Measurements from ENCODE around the gene ATP10B.

DNA sequence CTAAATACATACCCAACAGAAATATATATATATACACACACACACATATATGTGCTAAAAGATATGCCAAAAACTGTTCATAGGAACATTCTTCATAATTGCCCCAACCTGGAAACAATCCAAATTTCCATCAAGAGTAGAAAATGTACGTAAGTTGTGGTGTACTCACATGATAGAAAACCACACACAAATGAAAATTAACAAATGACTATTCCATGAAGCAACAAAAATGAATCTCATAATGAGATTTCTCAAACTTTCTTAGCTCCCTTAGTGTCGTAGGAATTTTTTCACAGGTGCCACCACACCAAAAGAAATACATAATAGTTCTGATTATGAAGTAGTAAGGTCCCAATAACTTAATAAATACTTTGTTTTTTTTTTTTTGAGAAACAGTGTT is 7.8 kb downstream of the ATP10B start:
- TF ChIP-seq, protein P1, sequence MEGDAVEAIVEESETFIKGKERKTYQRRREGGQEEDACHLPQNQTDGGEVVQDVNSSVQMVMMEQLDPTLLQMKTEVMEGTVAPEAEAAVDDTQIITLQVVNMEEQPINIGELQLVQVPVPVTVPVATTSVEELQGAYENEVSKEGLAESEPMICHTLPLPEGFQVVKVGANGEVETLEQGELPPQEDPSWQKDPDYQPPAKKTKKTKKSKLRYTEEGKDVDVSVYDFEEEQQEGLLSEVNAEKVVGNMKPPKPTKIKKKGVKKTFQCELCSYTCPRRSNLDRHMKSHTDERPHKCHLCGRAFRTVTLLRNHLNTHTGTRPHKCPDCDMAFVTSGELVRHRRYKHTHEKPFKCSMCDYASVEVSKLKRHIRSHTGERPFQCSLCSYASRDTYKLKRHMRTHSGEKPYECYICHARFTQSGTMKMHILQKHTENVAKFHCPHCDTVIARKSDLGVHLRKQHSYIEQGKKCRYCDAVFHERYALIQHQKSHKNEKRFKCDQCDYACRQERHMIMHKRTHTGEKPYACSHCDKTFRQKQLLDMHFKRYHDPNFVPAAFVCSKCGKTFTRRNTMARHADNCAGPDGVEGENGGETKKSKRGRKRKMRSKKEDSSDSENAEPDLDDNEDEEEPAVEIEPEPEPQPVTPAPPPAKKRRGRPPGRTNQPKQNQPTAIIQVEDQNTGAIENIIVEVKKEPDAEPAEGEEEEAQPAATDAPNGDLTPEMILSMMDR (IDR thresholded peaks at IDR 0.05), result no peak
- TF ChIP-seq, protein P2, sequence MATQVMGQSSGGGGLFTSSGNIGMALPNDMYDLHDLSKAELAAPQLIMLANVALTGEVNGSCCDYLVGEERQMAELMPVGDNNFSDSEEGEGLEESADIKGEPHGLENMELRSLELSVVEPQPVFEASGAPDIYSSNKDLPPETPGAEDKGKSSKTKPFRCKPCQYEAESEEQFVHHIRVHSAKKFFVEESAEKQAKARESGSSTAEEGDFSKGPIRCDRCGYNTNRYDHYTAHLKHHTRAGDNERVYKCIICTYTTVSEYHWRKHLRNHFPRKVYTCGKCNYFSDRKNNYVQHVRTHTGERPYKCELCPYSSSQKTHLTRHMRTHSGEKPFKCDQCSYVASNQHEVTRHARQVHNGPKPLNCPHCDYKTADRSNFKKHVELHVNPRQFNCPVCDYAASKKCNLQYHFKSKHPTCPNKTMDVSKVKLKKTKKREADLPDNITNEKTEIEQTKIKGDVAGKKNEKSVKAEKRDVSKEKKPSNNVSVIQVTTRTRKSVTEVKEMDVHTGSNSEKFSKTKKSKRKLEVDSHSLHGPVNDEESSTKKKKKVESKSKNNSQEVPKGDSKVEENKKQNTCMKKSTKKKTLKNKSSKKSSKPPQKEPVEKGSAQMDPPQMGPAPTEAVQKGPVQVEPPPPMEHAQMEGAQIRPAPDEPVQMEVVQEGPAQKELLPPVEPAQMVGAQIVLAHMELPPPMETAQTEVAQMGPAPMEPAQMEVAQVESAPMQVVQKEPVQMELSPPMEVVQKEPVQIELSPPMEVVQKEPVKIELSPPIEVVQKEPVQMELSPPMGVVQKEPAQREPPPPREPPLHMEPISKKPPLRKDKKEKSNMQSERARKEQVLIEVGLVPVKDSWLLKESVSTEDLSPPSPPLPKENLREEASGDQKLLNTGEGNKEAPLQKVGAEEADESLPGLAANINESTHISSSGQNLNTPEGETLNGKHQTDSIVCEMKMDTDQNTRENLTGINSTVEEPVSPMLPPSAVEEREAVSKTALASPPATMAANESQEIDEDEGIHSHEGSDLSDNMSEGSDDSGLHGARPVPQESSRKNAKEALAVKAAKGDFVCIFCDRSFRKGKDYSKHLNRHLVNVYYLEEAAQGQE (IDR thresholded peaks at IDR 0.05; ENCODE audit: insufficient read depth in 1 of 2, low read depth in 2 of 2, low read length in 1 of 2), result no peak
- no peak for TF ChIP-seq POLR2AphosphoS5 (IDR thresholded peaks at IDR 0.05; ENCODE audit: low read depth, low read length)
- TF ChIP-seq SIN3A (IDR thresholded peaks at IDR 0.05; ENCODE audit: borderline replicate concordance, insufficient read depth, low read depth, low read length), result no peak
- TF ChIP-seq TCF7L2 (IDR thresholded peaks at IDR 0.05; ENCODE audit: low read depth, low read length), result no peak
